Testis (tissue), 3 donors: ENCODE data around the gene IGFBPL1. TPM values are rescaled to one million over a fixed set of nuclear protein-coding genes. Genes with fewer than 3 reads are reported as not detected.

ENCODE experiments used
- DNase-seq: peaks from one replicate; pipeline ENCODE4 v3.0.0-alpha.2; 2019
- H3K27ac ChIP-seq, 2 donors: fragments of 200-600 bp; sonication (generic); one replicate each; pipeline ENCODE4 v1.5.1; 2019
- H3K27me3 ChIP-seq: fragments of 200-600 bp; sonication (generic); one replicate; pipeline ENCODE4 v1.5.1; 2019
- H3K36me3 ChIP-seq: fragments of 200-600 bp; sonication (generic); one replicate; pipeline ENCODE4 v1.5.1; 2017; ENCODE audit warnings: low read depth; ENCODE audit errors: missing control alignments
- H3K4me1 ChIP-seq: fragments of 200-600 bp; sonication (generic); one replicate; pipeline ENCODE4 v1.5.1; 2019
- H3K4me3 ChIP-seq, 2 donors: fragments of 200-600 bp; sonication (generic); one replicate each; pipeline ENCODE4 v1.5.1; 2017 to 2019
- H3K9me3 ChIP-seq: fragments of 200-600 bp; sonication (generic); one replicate; pipeline ENCODE4 v1.5.1; 2017
- CTCF ChIP-seq, 3 experiments: fragments of 450-650 bp in 2 of 3; fragments of 200-600 bp in 1 of 3; sonication (generic) in 1 of 3; IDR thresholded peaks; one replicate each; pipeline ENCODE4 v1.5.1; 2016 to 2019; ENCODE audit warnings: antibody characterized with exemption in 3 of 3, mild to moderate bottlenecking in 2 of 3, moderate library complexity in 1 of 3
- POLR2A ChIP-seq: fragments of 450-650 bp; IDR thresholded peaks from one replicate; pipeline ENCODE4 v1.6.1; 2017; ENCODE audit warnings: antibody characterized with exemption, mild to moderate bottlenecking, moderate library complexity
- WGBS, 2 donors: methylation state at CpG; one replicate each; pipeline ENCODE4 v1.1.5; 2018; 5-methylcytosine and 5-hydroxymethylcytosine counted together
- intact Hi-C: fragments of 100-400 bp; cut with DNase I; formaldehyde crosslinking; loops from one replicate; pipeline ENCODE4 v1.15.1; 2023; ENCODE audit warnings: low total_unique reads
- polyA plus RNA-seq: library from polyadenylated mRNA; stranded (reverse); fragments of 350-450 nt; fragmentation: Illumina TruSeq; extraction: RNeasy Lipid Tissue Mini Kit (QIAGEN cat#74804); gene quantifications from one replicate; pipeline ENCODE4 v1.2.3, GENCODE V29; 2014; ENCODE audit warnings: low read depth, low replicate concordance; ENCODE audit not compliant: insufficient read depth
- total RNA-seq, 2 donors: library from RNA; depleted of rRNA; stranded (reverse); fragments of >200 nt; gene quantifications; one replicate each; pipeline ENCODE4 v1.2.3, GENCODE V29; 2016

IGFBPL1 gene
- total and polyA plus RNA-seq, 3 donors from 2014 or later = 5.8 to 18.4 (median 18.0) TPM

- H3K4me1 ChIP-seq = no peaks in the 10 kb centered on the region
- peak; percentile 6 for DNase-seq
- no peak overlapping the region for H3K27ac ChIP-seq
- no peaks in the 10 kb centered on the region for H3K27me3 ChIP-seq
- H3K4me3 ChIP-seq = no peak overlapping the region
- no peaks in the 10 kb centered on the region for H3K36me3 ChIP-seq
- no peaks in the 10 kb centered on the region for H3K9me3 ChIP-seq
- WGBS, 2 donors = 72 to 84% methylated on average over 2 to 4 of the region's 4 CpGs
- intact Hi-C loops = no loop called here
- TF ChIP-seq CTCF (IDR thresholded peaks at IDR 0.05) = no peak
- no peak for TF ChIP-seq POLR2A
Measured at GRCh38 chr9:38370176-38370575, 54.1 kb downstream of the IGFBPL1 start.

GRCh38 chr9:38368731-38369130 lies 55.5 kb downstream of the IGFBPL1 start:
- Histone ChIP-seq H3K36me3 (no peaks in the 10 kb centered on the region), H3K4me3 (no peak overlapping the region), H3K9me3 (no peaks in the 10 kb centered on the region), H3K4me1 (no peaks in the 10 kb centered on the region), H3K27me3 (no peaks in the 10 kb centered on the region), H3K27ac (no peak overlapping the region)
- TF ChIP-seq CTCF (IDR thresholded peaks at IDR 0.05) = no peak
- TF ChIP-seq POLR2A = no peak
- whole genome bisulfite sequencing, 2 donors = 82 to 88% methylated on average over 2 of the region's 2 CpGs
- intact Hi-C loops = no loop called here
- DNase-seq = no peak

GRCh38 chr9:38367898-38368297 lies 56.4 kb downstream of the IGFBPL1 start:
- Histone ChIP-seq H3K36me3 (no peaks in the 10 kb centered on the region), H3K27ac (no peak overlapping the region), H3K4me1 (no peaks in the 10 kb centered on the region), H3K9me3 (no peaks in the 10 kb centered on the region), H3K4me3 (no peak overlapping the region), H3K27me3 (no peaks in the 10 kb centered on the region)
- TF ChIP-seq CTCF (IDR thresholded peaks at IDR 0.05) (no peak), POLR2A (no peak)
- DNase-seq = no peak
- intact Hi-C loops = no loop called here

GRCh38 chr9:38363589-38363925 lies 60.7 kb downstream of the IGFBPL1 start:
- H3K4me1 ChIP-seq = no peaks in the 10 kb centered on the region
- 84 to 88% methylated on average over 3 to 5 of the region's 5 CpGs for WGBS, 2 donors
- intact Hi-C loops = no loop called here
- no peaks in the 10 kb centered on the region for H3K9me3 ChIP-seq
- H3K36me3 ChIP-seq = no peaks in the 10 kb centered on the region
- DNase-seq = no peak
- H3K4me3 ChIP-seq = no peak overlapping the region
- no peaks in the 10 kb centered on the region for H3K27me3 ChIP-seq
- no peak overlapping the region for H3K27ac ChIP-seq
- TF ChIP-seq CTCF (IDR thresholded peaks at IDR 0.05) (no peak), POLR2A (no peak)

- no peaks in the 10 kb centered on the region for H3K4me1 ChIP-seq
- intact Hi-C loops = no loop called here
- H3K27ac ChIP-seq = no peak overlapping the region
- no peaks in the 10 kb centered on the region for H3K36me3 ChIP-seq
- H3K27me3 ChIP-seq = no peaks in the 10 kb centered on the region
- TF ChIP-seq POLR2A = no peak
- TF ChIP-seq CTCF (IDR thresholded peaks at IDR 0.05) = peak in 2 of 3 experiments; percentile 42 to 58
- no peaks in the 10 kb centered on the region for H3K9me3 ChIP-seq
- WGBS, 2 donors = 54 to 63% methylated on average over 20 to 21 of the region's 21 CpGs
- no peak overlapping the region for H3K4me3 ChIP-seq
- peak; percentile 61 for DNase-seq
Measured at GRCh38 chr9:38362852-38363588, 61.2 kb downstream of the IGFBPL1 start.
